C4-2B (cell line): ENCODE results near the gene MATR3.

Experiments used
- H3K27ac ChIP-seq: fragments of 450-650 bp; 2 replicates; pipeline ENCODE4 v1.5.1; 2017
- CTCF ChIP-seq: fragments of 450-650 bp; conservative IDR thresholded peaks from 2 replicates; pipeline ENCODE4 v1.5.1; 2017; ENCODE audit warnings: mild to moderate bottlenecking
- ZFX ChIP-seq: fragments of 450-650 bp; IDR thresholded peaks from 2 replicates; pipeline ENCODE4 v1.6.1; 2017

The MATR3 gene

GRCh38 chr5:139293507-139294373, at the start of gene MATR3:
MATR3 (plus strand) TSS chr5:139293740; CDS start chr5:139307416, 13,676 bp downstream.
- TF ChIP-seq ZFX (peak; percentile 62), CTCF (no peak)

GRCh38 chr5:139245637-139246339, 47.8 kb upstream of the MATR3 start:
- TF ChIP-seq ZFX (no peak), CTCF (no peak)
- no peak overlapping the region for H3K27ac ChIP-seq

More at GRCh38 chr5:139293507-139294373, at the start of gene MATR3:
- H3K27ac ChIP-seq = peak within 1 kb of the TSS; percentile 98

GRCh38 chr5:139246394-139246793, 47.1 kb upstream of the MATR3 start:
- TF ChIP-seq CTCF (no peak), ZFX (no peak)
- H3K27ac ChIP-seq = no peak overlapping the region

GRCh38 chr5:139248826-139249453, 44.6 kb upstream of the MATR3 start:
- H3K27ac ChIP-seq = no peak overlapping the region
- TF ChIP-seq CTCF (no peak), ZFX (no peak)

GRCh38 chr5:139251281-139251687, 42.3 kb upstream of the MATR3 start:
- H3K27ac ChIP-seq = peak overlapping the region; percentile 2
- TF ChIP-seq CTCF = peak; percentile 88
- no peak for TF ChIP-seq ZFX

- no peak overlapping the region for H3K27ac ChIP-seq
- no peak for TF ChIP-seq CTCF
- TF ChIP-seq ZFX = no peak
Observed at GRCh38 chr5:139251695-139252288, 41.7 kb upstream of the MATR3 start.
